Sigmoid colon (tissue), 4 donors: Measurements from ENCODE around the gene AFAP1.

Experiments used
- CTCF ChIP-seq, 4 experiments: fragments of 450-650 bp in 3 of 4; fragments of 200-600 bp in 1 of 4; IDR thresholded peaks; one replicate each; pipeline ENCODE4 v1.5.1; 2016 to 2019; ENCODE audit warnings: antibody characterized with exemption in 4 of 4, mild to moderate bottlenecking in 3 of 4, moderate library complexity in 2 of 4
- EP300 ChIP-seq, 4 donors: sonication (generic); formaldehyde crosslinking; IDR thresholded peaks; one replicate each; pipeline ENCODE4 v1.6.1; 2017; ENCODE audit warnings: antibody characterized with exemption in 4 of 4
- POLR2A ChIP-seq, 2 donors: fragments of 450-650 bp; IDR thresholded peaks; one replicate each; pipeline ENCODE4 v1.6.1; 2016; ENCODE audit warnings: antibody characterized with exemption in 2 of 2, mild to moderate bottlenecking in 2 of 2, moderate library complexity in 2 of 2
- POLR2AphosphoS5 ChIP-seq, 4 donors: sonication (generic); formaldehyde crosslinking; IDR thresholded peaks; one replicate each; pipeline ENCODE4 v1.6.1; 2017; ENCODE audit warnings: antibody characterized with exemption in 4 of 4

DNA sequence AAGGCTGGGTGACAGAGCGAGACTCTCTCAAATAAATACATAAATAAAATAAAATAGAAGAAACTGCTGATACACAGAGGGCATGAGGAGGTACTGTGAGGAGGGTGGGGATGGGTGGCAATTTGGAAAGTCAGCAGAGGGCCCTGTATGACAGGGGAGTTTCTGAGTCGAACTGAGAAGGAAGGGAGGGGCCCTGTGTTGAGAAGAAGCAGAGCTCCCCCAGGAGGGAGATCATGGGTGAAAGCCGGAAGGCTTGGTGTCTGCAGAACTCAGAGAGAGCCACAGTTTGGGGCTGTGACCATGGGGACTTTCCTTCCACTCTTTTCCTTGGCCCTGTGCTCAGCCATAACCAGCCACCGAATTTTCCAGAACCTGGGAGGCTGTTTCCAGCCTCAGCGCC, 24.8 kb upstream of the AFAP1 start:
- TF ChIP-seq CTCF (IDR thresholded peaks at IDR 0.05) = no peak
- no peak for TF ChIP-seq POLR2A (IDR thresholded peaks at IDR 0.05)
- TF ChIP-seq POLR2AphosphoS5 (IDR thresholded peaks at IDR 0.05) = no peak
- no peak for TF ChIP-seq EP300 (IDR thresholded peaks at IDR 0.05)
